ENCODE measurements around the gene CPNE5.

CPNE5 gene

DNA sequence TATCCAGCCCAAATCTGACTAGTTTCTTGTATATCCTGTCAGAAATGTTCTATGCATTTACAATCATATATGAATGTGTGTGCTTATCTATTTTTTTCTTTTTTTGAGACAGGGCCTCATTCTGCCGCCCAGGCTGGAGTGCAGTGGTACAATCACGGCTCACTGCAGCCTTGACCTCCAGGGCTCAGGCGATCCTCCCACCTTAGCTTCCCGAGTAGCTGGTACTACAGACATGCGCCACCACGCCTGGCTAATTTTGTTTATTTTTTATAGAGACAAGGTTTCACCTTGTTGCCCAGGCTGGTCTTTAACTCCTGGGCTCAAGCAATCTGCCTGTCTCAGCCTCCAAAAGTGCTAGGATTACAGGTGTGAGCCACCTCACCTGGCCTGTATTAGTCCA lies 144.6 kb downstream of the CPNE5 start:
- Histone ChIP-seq H3K9ac (ENCODE audit: low read depth, low read length) (no peak overlapping the region), H3K27me3 (ENCODE audit: insufficient read depth, low read length) (no peaks in the 10 kb centered on the region), H3K4me3 (ENCODE audit: low read length) (no peak overlapping the region), H3K27ac (ENCODE audit: low read length) (no peak overlapping the region), H3K36me3 (ENCODE audit: insufficient read depth, low read depth, low read length) (no peaks in the 10 kb centered on the region), H3K4me1 (ENCODE audit: insufficient read depth, low read length) (no peaks in the 10 kb centered on the region), H3K9me3 (ENCODE audit: insufficient read depth, low read depth, low read length) (no peaks in the 10 kb centered on the region)

DNA sequence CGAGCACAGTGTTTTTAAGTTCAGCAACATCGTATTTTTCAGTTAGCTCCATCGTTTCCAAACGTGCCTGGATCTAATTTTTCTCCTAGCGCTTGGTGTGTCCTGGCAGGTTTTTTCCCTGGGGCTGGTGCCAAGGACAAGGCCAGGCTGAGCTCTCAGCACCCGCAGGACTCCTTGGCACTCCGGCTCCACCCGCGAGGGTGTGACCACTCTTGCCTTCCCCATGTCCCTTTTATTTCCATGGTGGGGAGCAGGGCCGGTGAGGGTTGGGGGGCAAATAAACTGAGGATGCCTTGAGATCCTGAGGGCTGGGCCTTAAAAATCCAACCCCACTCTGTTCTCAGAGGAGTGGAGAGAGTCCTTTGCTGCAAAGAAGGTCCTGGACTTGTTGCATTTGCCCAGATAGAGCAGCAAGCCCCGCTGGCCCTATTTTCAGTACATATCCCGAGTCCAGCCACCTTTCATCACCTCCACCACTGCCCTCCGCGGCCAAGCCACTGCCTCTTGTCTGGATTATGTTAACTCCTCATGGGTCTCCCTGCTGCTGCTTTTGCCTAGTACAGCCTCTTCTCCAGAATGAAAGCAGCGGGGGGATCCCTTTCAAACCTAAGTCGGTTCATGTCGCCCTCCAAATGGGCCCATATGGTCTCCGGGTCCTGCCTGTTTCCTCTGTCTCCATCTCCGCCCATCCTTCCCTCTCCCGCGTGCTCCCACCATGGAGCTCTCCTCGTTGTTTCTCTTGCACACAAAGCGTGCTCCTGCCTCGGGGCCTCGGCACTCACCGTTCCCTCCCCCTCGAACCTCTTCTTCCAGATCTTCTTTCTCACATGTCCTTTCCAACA lies 146.2 kb downstream of the CPNE5 start:
- H3K4me1 ChIP-seq (ENCODE audit: insufficient read depth, low read length): no peaks in the 10 kb centered on the region
- H3K27ac ChIP-seq (ENCODE audit: low read length): no peak overlapping the region
- no peaks in the 10 kb centered on the region for H3K27me3 ChIP-seq (ENCODE audit: insufficient read depth, low read length)
- H3K9me3 ChIP-seq (ENCODE audit: insufficient read depth, low read depth, low read length): no peaks in the 10 kb centered on the region
- H3K9ac ChIP-seq (ENCODE audit: low read depth, low read length): no peak overlapping the region
- no peak overlapping the region for H3K4me3 ChIP-seq (ENCODE audit: low read length)
- no peaks in the 10 kb centered on the region for H3K36me3 ChIP-seq (ENCODE audit: insufficient read depth, low read depth, low read length)

DNA sequence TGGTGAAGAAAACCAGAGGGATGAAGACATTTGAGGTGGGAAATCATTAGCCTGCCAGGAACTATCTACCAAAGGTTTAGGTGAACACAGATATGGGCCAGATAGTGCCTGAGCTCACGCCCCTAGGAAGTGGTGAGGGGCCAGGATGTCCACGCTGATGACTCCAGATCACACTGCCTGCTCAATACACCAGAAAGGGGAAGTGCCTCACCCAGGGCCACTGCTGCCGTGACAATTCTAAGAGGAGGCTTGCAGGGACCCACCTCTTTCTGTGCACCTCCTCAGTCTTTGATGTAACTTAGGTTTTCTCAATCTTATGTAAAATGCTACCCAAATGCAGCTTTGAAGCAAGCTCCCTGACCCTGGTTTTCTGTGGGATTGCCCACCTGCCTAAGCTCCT lies 147.0 kb downstream of the CPNE5 start:
- no peaks in the 10 kb centered on the region for H3K36me3 ChIP-seq (ENCODE audit: insufficient read depth, low read depth, low read length)
- H3K4me1 ChIP-seq (ENCODE audit: insufficient read depth, low read length): no peaks in the 10 kb centered on the region
- no peaks in the 10 kb centered on the region for H3K27me3 ChIP-seq (ENCODE audit: insufficient read depth, low read length)
- no peak overlapping the region for H3K9ac ChIP-seq (ENCODE audit: low read depth, low read length)
- H3K9me3 ChIP-seq (ENCODE audit: insufficient read depth, low read depth, low read length): no peaks in the 10 kb centered on the region
- no peak overlapping the region for H3K27ac ChIP-seq (ENCODE audit: low read length)
- H3K4me3 ChIP-seq (ENCODE audit: low read length): no peak overlapping the region

GRCh38 chr6:36691612-36692011 lies 147.6 kb downstream of the CPNE5 start:
- Histone ChIP-seq H3K27ac (ENCODE audit: low read length) (no peak overlapping the region), H3K36me3 (ENCODE audit: insufficient read depth, low read depth, low read length) (peaks cover 5% of the 10 kb centered on the region; the same call in 1 of the 2 replicates), H3K4me1 (ENCODE audit: insufficient read depth, low read length) (no peaks in the 10 kb centered on the region), H3K4me3 (ENCODE audit: low read length) (no peak overlapping the region), H3K9ac (ENCODE audit: low read depth, low read length) (no peak overlapping the region), H3K9me3 (ENCODE audit: insufficient read depth, low read depth, low read length) (no peaks in the 10 kb centered on the region), H3K27me3 (ENCODE audit: insufficient read depth, low read length) (no peaks in the 10 kb centered on the region)

DNA sequence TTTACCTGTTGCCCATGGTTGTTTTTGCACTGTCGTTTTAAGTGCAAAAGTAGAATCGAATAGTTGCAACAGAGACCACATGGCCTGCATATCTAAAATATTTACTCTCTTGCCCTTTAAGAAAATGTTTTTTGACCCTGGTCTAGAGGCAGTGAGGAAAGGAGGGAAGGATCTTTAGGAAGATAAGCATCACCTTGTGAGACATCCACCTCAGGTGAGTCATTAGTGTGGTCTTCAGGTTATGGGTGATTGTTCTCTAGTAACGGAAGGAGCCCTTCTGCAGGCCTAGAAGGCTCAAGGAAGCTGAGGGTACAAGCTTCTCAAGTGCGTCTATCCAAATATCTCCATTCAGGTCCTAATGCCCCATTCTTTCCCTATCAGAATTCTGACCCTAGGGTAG lies 148.2 kb downstream of the CPNE5 start:
- Histone ChIP-seq H3K4me3 (ENCODE audit: low read length) (no peak overlapping the region), H3K4me1 (ENCODE audit: insufficient read depth, low read length) (no peaks in the 10 kb centered on the region), H3K9ac (ENCODE audit: low read depth, low read length) (no peak overlapping the region), H3K27me3 (ENCODE audit: insufficient read depth, low read length) (no peaks in the 10 kb centered on the region), H3K9me3 (ENCODE audit: insufficient read depth, low read depth, low read length) (no peaks in the 10 kb centered on the region), H3K27ac (ENCODE audit: low read length) (no peak overlapping the region), H3K36me3 (ENCODE audit: insufficient read depth, low read depth, low read length) (peaks cover 11% of the 10 kb centered on the region; the same call in 1 of the 2 replicates)
